ENCODE measurements around the gene SFXN1. TPM values are rescaled to one million over a fixed set of nuclear protein-coding genes. Genes with fewer than 3 reads are reported as not detected.

SFXN1 gene
- total RNA-seq, 3 donors from 2014 or later (not counting 1 experiment from before 2014, with no cell fraction given), result 30.3 to 55.2 (median 44.0) TPM

Other genes with a start within 250 kb of the SFXN1 start
- gene DRD1, start 34.4 kb upstream of the SFXN1 start, total RNA-seq, result not detected
- gene HRH2, start 179.5 kb downstream of the SFXN1 start, total RNA-seq, result 10 to 100 TPM in 1 of 3 donors, 1 to 10 TPM in 2; 1.4 to 13.9 (median 3.1) TPM